GM13976 (cell line): ENCODE results near the gene RPL15.
"Not testable (repeated sequence)": the region's sequence is repeated elsewhere in the genome, so short reads cannot be mapped to it uniquely, and the experiment has no call there.

Experiments
- DNase-seq: peaks from one replicate; pipeline ENCODE4 v3.0.0; 2012; ENCODE audit warnings: low spot score
- CTCF ChIP-seq: IDR thresholded peaks from 2 replicates; pipeline ENCODE4 v1.5.1; 2012; ENCODE audit warnings: borderline replicate concordance, mild to moderate bottlenecking; ENCODE audit not compliant: insufficient read depth; ENCODE audit errors: extremely low read depth, missing control alignments, control extremely low read depth
- in situ Hi-C: fragments of 300-500 bp; cut with MboI; formaldehyde crosslinking; loops from one replicate; pipeline ENCODE4 v1.12.0; 2022; ENCODE audit warnings: low sequenced_read_pairs, mixed read lengths, inconsistent platforms; ENCODE audit not compliant: unreplicated experiment

Gene RPL15

GRCh38 chr3:23880703-23881339 is 36.1 kb upstream of the RPL15 start:
- in situ Hi-C loops, result loop anchor here (25.0 kb wide), 1 partner anchor 356 kb away; no protein-coding TSS in a partner anchor
- DNase-seq, result no peak

GRCh38 chr3:23881993-23882392 is 34.9 kb upstream of the RPL15 start:
- in situ Hi-C loops, result loop anchor here (25.0 kb wide), 1 partner anchor 355 kb away; no protein-coding TSS in a partner anchor
- DNase-seq, result not testable (repeated sequence)

More at GRCh38 chr3:23880703-23881339, 36.1 kb upstream of the RPL15 start:
- no peak for TF ChIP-seq CTCF

- no peak for TF ChIP-seq CTCF
- in situ Hi-C loops, result loop anchor here (25.0 kb wide), 1 partner anchor 355 kb away; no protein-coding TSS in a partner anchor
- no peak for DNase-seq
Observed at GRCh38 chr3:23882487-23882918, 34.4 kb upstream of the RPL15 start.

GRCh38 chr3:23884481-23884880 is 32.5 kb upstream of the RPL15 start:
- DNase-seq, result no peak
- in situ Hi-C loops, result loop anchor here (25.0 kb wide), 1 partner anchor 353 kb away; no protein-coding TSS in a partner anchor
- TF ChIP-seq CTCF, result no peak

GRCh38 chr3:23885210-23885609 is 31.7 kb upstream of the RPL15 start:
- in situ Hi-C loops, result loop anchor here (25.0 kb wide), 1 partner anchor 352 kb away; no protein-coding TSS in a partner anchor
- no peak for TF ChIP-seq CTCF
- DNase-seq, result no peak

GRCh38 chr3:23886311-23886710 is 30.6 kb upstream of the RPL15 start:
- DNase-seq, result no peak
- in situ Hi-C loops, result loop anchor here (25.0 kb wide), 1 partner anchor 351 kb away; no protein-coding TSS in a partner anchor
- no peak for TF ChIP-seq CTCF

- in situ Hi-C loops, result loop anchor here (25.0 kb wide), 1 partner anchor 349 kb away; no protein-coding TSS in a partner anchor
- DNase-seq, result no peak
- TF ChIP-seq CTCF, result peak; percentile 44
Observed at GRCh38 chr3:23888617-23889228, 28.2 kb upstream of the RPL15 start.
